Thyroid gland (tissue), 4 donors: ENCODE measurements around the gene LSMEM2. TPM values are rescaled to one million over a fixed set of nuclear protein-coding genes. Genes with fewer than 3 reads are reported as not detected.

Experiments used
- DNase-seq, 2 donors: peaks; one replicate each; pipeline ENCODE4 v3.0.0-alpha.2; 2019
- H3K27ac ChIP-seq, 3 donors: fragments of 200-600 bp; sonication (generic); 1 replicate in 2 of 3; 2 replicates in 1 of 3; pipeline ENCODE4 v1.5.1; 2016 to 2019; ENCODE audit warnings: mild to moderate bottlenecking in 1 of 3, moderate library complexity in 1 of 3
- H3K27me3 ChIP-seq: fragments of 200-600 bp; sonication (generic); one replicate; pipeline ENCODE4 v1.5.1; 2019
- H3K36me3 ChIP-seq, 2 donors: fragments of 200-600 bp; sonication (generic); one replicate each; pipeline ENCODE4 v1.5.1; 2016 to 2019
- H3K4me1 ChIP-seq, 2 donors: fragments of 200-600 bp; sonication (generic); one replicate each; pipeline ENCODE4 v1.5.1; 2017 to 2019
- H3K4me3 ChIP-seq, 3 donors: fragments of 200-600 bp; sonication (generic); replicated peaks in 1 of 3; 1 replicate in 2 of 3; 2 replicates in 1 of 3; pipeline ENCODE4 v1.5.1; 2016; ENCODE audit warnings: mild to moderate bottlenecking in 1 of 3
- H3K9me3 ChIP-seq: fragments of 200-600 bp; sonication (generic); one replicate; pipeline ENCODE4 v1.5.1; 2017
- CTCF ChIP-seq, 6 experiments: fragments of 200-600 bp in 3 of 6; fragments of 450-650 bp in 3 of 6; sonication (generic) in 3 of 6; IDR thresholded peaks; one replicate each; pipeline ENCODE4 v1.5.1; 2016 to 2019; ENCODE audit warnings: antibody characterized with exemption in 6 of 6, mild to moderate bottlenecking in 2 of 6, inconsistent platforms in 1 of 6, moderate library complexity in 1 of 6
- POLR2A ChIP-seq, 2 donors: fragments of 450-650 bp; IDR thresholded peaks; one replicate each; pipeline ENCODE4 v1.6.1; 2017; ENCODE audit warnings: antibody characterized with exemption in 2 of 2, mild to moderate bottlenecking in 2 of 2, moderate library complexity in 1 of 2
- WGBS, 2 donors: methylation state at CpG; one replicate each; pipeline ENCODE4 v1.1.5; 2017; 5-methylcytosine and 5-hydroxymethylcytosine counted together
- intact Hi-C: fragments of 100-400 bp; cut with DNase I; formaldehyde crosslinking; loops from one replicate; pipeline ENCODE4 v1.15.1; 2023
- total RNA-seq, 4 donors: library from RNA; depleted of rRNA; stranded (reverse); fragments of >200 nt; gene quantifications; one replicate each; pipeline ENCODE4 v1.2.3, GENCODE V29; 2016

Gene LSMEM2
- total RNA-seq, 4 donors from 2014 or later = not detected

- DNase-seq = peak; percentile 98
- Histone ChIP-seq H3K27me3 (no peaks in the 10 kb centered on the region), H3K4me3 (peak within 1 kb of the TSS; percentile 45 to 92 (median 78)), H3K36me3 (peaks cover 24 to 26% of the 10 kb centered on the region in 2 donors), H3K27ac (peak within 1 kb of the TSS; percentile 20 to 75 (median 68)), H3K9me3 (no peaks in the 10 kb centered on the region), H3K4me1 (peaks cover 15 to 18% of the 10 kb centered on the region in 2 donors)
- TF ChIP-seq CTCF (IDR thresholded peaks at IDR 0.05) (no peak), POLR2A (IDR thresholded peaks at IDR 0.05) (peak in 1 of 2 donors; percentile 62)
- WGBS, 2 donors = 5 to 6% methylated on average over 7 to 8 of the region's 67 CpGs
- intact Hi-C loops = loop anchor here (5.0 kb wide), 1 partner anchor 35 kb away; the partner anchor contains the start of gene TUSC2
These were observed 13.5 kb downstream of the LSMEM2 start, which contains the start of gene IFRD2 for GRCh38 chr3:50292159-50293078. Gene IFRD2 (minus strand): TSS chr3:50292429. CDS start chr3:50292274, 155 bp downstream.

- Histone ChIP-seq H3K36me3 (peaks cover 16 to 20% of the 10 kb centered on the region in 2 donors), H3K27ac (peak overlapping the region; percentile 20 to 75 (median 58)), H3K27me3 (no peaks in the 10 kb centered on the region), H3K4me3 (no peak overlapping the region), H3K4me1 (peaks cover 17 to 24% of the 10 kb centered on the region in 2 donors), H3K9me3 (no peaks in the 10 kb centered on the region)
- WGBS, 2 donors = 61 to 80% methylated on average over 5 to 12 of the region's 12 CpGs
- intact Hi-C loops = loop anchor here (5.0 kb wide), 1 partner anchor 34 kb away; the partner anchor contains the start of gene TUSC2
- TF ChIP-seq POLR2A (IDR thresholded peaks at IDR 0.05) (no peak), CTCF (IDR thresholded peaks at IDR 0.05) (no peak)
- no peak for DNase-seq
These were observed 14.4 kb downstream of the LSMEM2 start for GRCh38 chr3:50293079-50293801.

- 85 to 93% methylated on average over 3 to 4 of the region's 4 CpGs for WGBS, 2 donors
- no peaks in the 10 kb centered on the region for H3K27me3 ChIP-seq
- H3K4me1 ChIP-seq = peaks cover 23 to 32% of the 10 kb centered on the region in 2 donors
- DNase-seq = no peak
- no peaks in the 10 kb centered on the region for H3K9me3 ChIP-seq
- TF ChIP-seq CTCF (IDR thresholded peaks at IDR 0.05) (no peak), POLR2A (IDR thresholded peaks at IDR 0.05) (no peak)
- H3K4me3 ChIP-seq = no peak overlapping the region
- intact Hi-C loops = loop anchor here (5.0 kb wide), 1 partner anchor 33 kb away; the partner anchor contains the start of gene TUSC2
- H3K27ac ChIP-seq = no peak overlapping the region
- H3K36me3 ChIP-seq = peaks cover 8 to 11% of the 10 kb centered on the region in 2 donors
These were observed 15.2 kb downstream of the LSMEM2 start for GRCh38 chr3:50294089-50294488.

- Histone ChIP-seq H3K4me3 (no peak overlapping the region), H3K27ac (no peak overlapping the region), H3K9me3 (no peaks in the 10 kb centered on the region), H3K27me3 (no peaks in the 10 kb centered on the region), H3K36me3 (peaks cover 1 to 5% of the 10 kb centered on the region in 2 donors), H3K4me1 (peaks cover 24 to 33% of the 10 kb centered on the region in 2 donors)
- TF ChIP-seq CTCF (IDR thresholded peaks at IDR 0.05) (no peak), POLR2A (IDR thresholded peaks at IDR 0.05) (no peak)
- no peak for DNase-seq
- WGBS, 2 donors = 89 to 96% methylated on average over 11 to 17 of the region's 22 CpGs
- intact Hi-C loops = loop anchor here (5.0 kb wide), 1 partner anchor 33 kb away; the partner anchor contains the start of gene TUSC2
These were observed 15.9 kb downstream of the LSMEM2 start for GRCh38 chr3:50294492-50295403.
